ENCODE results near the gene ADGRA1. TPM values are rescaled to one million over a fixed set of nuclear protein-coding genes. Genes with fewer than 3 reads are reported as not detected.
A peak's percentile ranks its signal among the peaks of the same experiment; 100 is the strongest.

The ADGRA1 gene
- total and polyA plus RNA-seq, 7 experiments from 2014 or later: not detected

DNA sequence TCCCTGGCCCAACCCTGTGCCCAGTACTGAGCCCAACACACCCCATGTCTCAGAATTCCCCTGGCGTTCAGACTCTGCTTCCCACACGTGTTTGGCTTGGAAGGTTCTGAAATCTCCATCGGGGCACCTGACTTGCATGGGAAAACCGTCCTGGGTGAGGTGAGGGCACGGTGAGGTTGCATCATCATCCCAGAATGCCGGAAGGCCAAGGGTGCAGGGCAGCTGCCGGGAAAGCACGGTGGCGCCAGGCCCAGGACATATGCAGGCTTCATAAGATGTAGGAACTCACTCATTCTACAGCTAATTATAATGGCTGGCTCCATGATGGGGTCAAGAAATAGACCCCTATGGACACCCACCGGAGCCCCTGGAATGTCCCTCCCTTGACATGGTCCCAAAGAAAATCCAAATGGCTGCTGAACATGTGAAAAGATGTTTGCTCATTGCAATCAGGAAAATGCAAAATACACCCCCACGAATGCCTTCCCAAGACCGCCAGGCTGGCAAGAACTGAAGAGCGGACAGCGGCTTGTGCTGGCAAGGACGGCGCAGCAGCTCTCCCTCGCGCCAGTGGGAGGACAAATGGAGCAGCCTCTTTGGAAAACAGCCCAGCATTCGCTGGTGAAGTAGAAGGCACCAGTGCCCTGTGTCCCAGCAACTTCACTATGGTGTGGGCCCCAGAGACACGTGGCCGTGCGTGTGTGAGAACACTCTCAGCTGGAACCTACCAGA lies 74.6 kb downstream of the ADGRA1 start:
- peak overlapping the region in 3 of 10 donors; percentile 13 to 78 (median 42) for H3K4me3 Mint-ChIP-seq
- ATAC-seq: no peak
- H3K36me3 Mint-ChIP-seq: no peaks in the 10 kb centered on the region
- CTCF ChIA-PET: no interaction called here
- Histone ChIP-seq H3K4me1 (ENCODE audit: control insufficient read depth in 2 of 2, insufficient read depth in 2 of 2, low read length in 2 of 2) (peaks cover 4 to 8% of the 10 kb centered on the region in 2 donors), H3K36me3 (ENCODE audit: control insufficient read depth in 2 of 3, insufficient read depth in 3 of 3, low read length in 3 of 3) (no peaks in the 10 kb centered on the region), H3K4me3 (ENCODE audit: low read length) (no peak overlapping the region), H3K27ac (ENCODE audit: low read depth, low read length) (no peak overlapping the region), H3K9me3 (ENCODE audit: control insufficient read depth in 2 of 3, low read length in 3 of 3) (no peaks in the 10 kb centered on the region), H3K27me3 (ENCODE audit: control insufficient read depth in 2 of 2, insufficient read depth in 2 of 2, low read length in 2 of 2) (no peaks in the 10 kb centered on the region)
- H3K27me3 Mint-ChIP-seq: peaks cover 13 to 20% (median 17%) of the 10 kb centered on the region in 5 donors
- H3K27ac Mint-ChIP-seq: no peak overlapping the region
- H3K9me3 Mint-ChIP-seq: no peaks in the 10 kb centered on the region
- no peaks in the 10 kb centered on the region for H3K4me1 Mint-ChIP-seq
- intact Hi-C loops (cut with micrococcal nuclease): no loop called here
- POLR2A ChIA-PET: no interaction called here
- no peak for DNase-seq

DNA sequence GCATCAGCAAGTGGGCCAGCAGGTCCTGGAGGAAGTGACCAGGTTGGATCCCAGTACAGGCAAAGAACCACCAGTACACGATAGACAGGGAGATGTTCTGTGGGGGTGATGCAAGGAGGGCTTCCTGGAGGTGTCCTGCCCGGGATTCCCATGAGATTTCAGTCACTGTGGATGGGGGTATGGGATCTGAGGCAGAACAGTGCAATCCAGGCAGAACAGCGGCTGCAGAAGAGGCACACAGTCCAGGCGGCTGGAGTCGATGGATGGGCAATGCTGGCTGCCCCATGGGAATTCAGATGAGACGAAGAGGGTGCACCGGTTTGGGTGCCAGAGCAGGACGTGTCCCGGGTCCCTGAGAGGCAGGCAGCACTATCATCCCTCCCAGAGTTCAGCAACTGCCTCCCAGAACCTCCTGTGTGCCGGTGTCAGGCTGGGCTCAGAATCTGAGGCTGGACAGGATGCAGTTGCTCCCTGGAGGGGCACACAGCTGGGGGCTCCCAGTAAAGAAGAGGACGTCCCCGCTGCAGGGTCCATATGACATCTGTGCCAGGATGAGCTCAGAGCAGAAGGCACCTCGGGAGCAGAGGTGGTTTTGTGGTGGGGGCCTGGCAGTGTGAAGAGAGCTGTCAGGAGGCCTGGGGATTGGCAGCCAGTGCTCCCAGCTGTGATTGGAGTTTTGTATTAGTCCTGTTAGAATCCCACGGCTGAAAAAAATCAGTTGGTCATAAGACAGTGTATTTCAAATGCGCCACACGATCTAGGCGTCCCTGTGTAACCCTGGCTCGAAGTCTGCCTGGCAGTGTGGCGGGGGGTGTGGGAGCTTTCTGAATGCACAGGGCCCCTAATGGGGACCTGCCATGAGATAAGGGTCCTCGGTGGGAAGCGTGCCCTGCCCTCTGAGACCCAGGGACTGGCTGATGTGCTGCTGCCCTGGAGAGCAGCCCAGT lies 75.5 kb downstream of the ADGRA1 start:
- no peak for DNase-seq
- ChIA-PET CTCF (no interaction called here), POLR2A (no interaction called here)
- H3K4me1 ChIP-seq (ENCODE audit: control insufficient read depth in 2 of 2, insufficient read depth in 2 of 2, low read length in 2 of 2): peaks cover 4 to 8% of the 10 kb centered on the region in 2 donors
- ATAC-seq: no peak
- Mint-ChIP-seq H3K9me3 (no peaks in the 10 kb centered on the region), H3K27ac (no peak overlapping the region), H3K27me3 (peaks cover 13 to 20% (median 17%) of the 10 kb centered on the region in 5 donors), H3K4me1 (no peaks in the 10 kb centered on the region), H3K36me3 (no peaks in the 10 kb centered on the region), H3K4me3 (no peak overlapping the region)
- H3K9me3 ChIP-seq (ENCODE audit: control insufficient read depth in 2 of 3, low read length in 3 of 3): no peaks in the 10 kb centered on the region
- H3K36me3 ChIP-seq (ENCODE audit: control insufficient read depth in 2 of 3, insufficient read depth in 3 of 3, low read length in 3 of 3): no peaks in the 10 kb centered on the region
- no peak overlapping the region for H3K4me3 ChIP-seq (ENCODE audit: low read length)
- intact Hi-C loops (cut with micrococcal nuclease): no loop called here
- no peaks in the 10 kb centered on the region for H3K27me3 ChIP-seq (ENCODE audit: control insufficient read depth in 2 of 2, insufficient read depth in 2 of 2, low read length in 2 of 2)
- no peak overlapping the region for H3K27ac ChIP-seq (ENCODE audit: low read depth, low read length)

DNA sequence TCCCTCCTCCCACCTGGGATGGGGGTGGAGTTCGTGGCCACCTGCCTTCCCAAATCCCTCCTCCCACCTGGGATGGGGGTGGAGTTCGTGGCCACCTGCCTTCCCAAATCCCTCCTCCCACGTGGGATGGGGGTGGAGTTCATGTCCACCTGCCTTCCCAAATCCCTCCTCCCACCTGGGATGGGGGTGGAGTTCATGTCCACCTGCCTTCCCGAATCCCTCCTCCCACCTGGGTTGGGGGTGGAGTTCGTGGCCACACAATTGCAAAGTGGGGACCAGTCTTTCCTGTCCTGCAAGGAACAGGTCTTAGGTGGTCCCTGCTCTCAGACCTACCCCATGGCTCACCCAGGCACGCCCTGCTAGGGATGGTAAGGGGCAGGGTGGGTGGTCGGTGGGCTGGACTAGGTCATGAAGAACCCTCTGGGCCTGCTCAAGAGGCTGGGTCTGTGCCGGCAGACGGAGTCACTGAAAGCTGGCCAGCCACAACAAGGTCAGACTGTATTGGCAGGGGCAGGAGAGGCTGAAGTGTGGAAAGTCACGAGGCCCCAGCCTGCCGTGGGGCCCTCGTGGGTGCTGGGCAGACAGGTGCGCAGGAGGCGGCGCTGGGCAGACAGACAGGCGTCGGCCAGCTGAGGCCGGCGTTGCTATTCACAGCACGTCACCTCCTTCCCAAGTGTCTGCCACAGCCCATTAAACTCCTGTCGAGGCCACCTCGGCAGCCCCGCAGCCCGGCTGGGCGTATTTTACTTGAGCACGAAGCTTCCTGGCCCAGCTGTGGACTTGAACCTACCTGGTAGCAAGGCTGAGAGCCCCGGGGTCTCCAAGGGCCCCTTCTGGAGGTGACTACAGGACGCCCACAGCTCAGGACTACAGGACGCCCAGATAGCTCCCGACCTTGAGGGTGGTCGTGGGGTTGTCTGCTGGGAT lies 76.4 kb downstream of the ADGRA1 start:
- H3K4me3 Mint-ChIP-seq: no peak overlapping the region
- Histone ChIP-seq H3K27ac (ENCODE audit: low read depth, low read length) (no peak overlapping the region), H3K4me3 (ENCODE audit: low read length) (no peak overlapping the region), H3K4me1 (ENCODE audit: control insufficient read depth in 2 of 2, insufficient read depth in 2 of 2, low read length in 2 of 2) (peaks cover 4 to 8% of the 10 kb centered on the region in 2 donors), H3K36me3 (ENCODE audit: control insufficient read depth in 2 of 3, insufficient read depth in 3 of 3, low read length in 3 of 3) (no peaks in the 10 kb centered on the region), H3K9me3 (ENCODE audit: control insufficient read depth in 2 of 3, low read length in 3 of 3) (no peaks in the 10 kb centered on the region), H3K27me3 (ENCODE audit: control insufficient read depth in 2 of 2, insufficient read depth in 2 of 2, low read length in 2 of 2) (no peaks in the 10 kb centered on the region)
- H3K27me3 Mint-ChIP-seq: peaks cover 13 to 20% (median 17%) of the 10 kb centered on the region in 5 donors
- ATAC-seq: no peak
- ChIA-PET POLR2A (no interaction called here), CTCF (no interaction called here)
- H3K4me1 Mint-ChIP-seq: no peaks in the 10 kb centered on the region
- no peak for DNase-seq
- no peaks in the 10 kb centered on the region for H3K36me3 Mint-ChIP-seq
- no peak overlapping the region for H3K27ac Mint-ChIP-seq
- H3K9me3 Mint-ChIP-seq: no peaks in the 10 kb centered on the region
- intact Hi-C loops (cut with micrococcal nuclease): no loop called here

DNA sequence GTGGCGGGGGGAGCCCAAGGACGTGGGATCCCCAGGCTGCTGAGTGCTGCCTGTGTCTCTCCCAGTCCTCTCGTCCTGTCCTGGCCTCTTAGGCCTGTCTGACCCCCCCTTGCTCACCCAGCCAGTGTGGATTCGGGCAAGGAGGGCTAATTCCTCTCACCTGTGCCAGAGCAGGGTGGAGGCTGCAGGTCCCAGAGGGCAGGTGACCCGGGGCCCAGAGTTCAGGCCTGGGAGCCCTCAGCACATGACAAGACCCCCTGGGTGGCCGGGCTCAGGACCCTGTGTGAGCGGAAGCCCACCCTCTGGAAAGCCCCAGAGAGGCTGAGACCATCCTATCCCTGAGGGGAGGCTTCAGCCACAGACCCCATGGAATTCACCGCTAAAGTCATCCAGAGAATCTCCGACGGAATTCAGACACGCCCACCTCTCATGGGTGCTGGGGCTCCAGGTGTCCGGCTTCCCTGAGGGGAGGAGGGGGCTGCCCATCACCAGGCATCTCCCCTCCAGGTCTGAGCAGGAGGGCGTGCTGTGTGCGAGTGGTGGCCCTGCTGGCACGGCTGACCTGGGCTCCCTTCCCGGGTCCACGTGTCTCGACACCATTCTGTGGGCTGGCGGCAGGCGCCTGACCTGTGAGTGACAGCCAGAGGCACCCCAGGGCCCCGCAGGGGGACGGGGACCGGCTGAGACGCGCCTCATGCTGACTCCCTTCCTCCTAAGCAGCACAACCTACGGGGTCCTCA lies 77.3 kb downstream of the ADGRA1 start:
- intact Hi-C loops (cut with micrococcal nuclease): no loop called here
- H3K4me1 Mint-ChIP-seq: no peaks in the 10 kb centered on the region
- H3K36me3 Mint-ChIP-seq: no peaks in the 10 kb centered on the region
- ChIA-PET POLR2A (no interaction called here), CTCF (no interaction called here)
- Histone ChIP-seq H3K27me3 (ENCODE audit: control insufficient read depth in 2 of 2, insufficient read depth in 2 of 2, low read length in 2 of 2) (no peaks in the 10 kb centered on the region), H3K4me3 (ENCODE audit: low read length) (no peak overlapping the region), H3K4me1 (ENCODE audit: control insufficient read depth in 2 of 2, insufficient read depth in 2 of 2, low read length in 2 of 2) (peaks cover 4 to 8% of the 10 kb centered on the region in 2 donors), H3K36me3 (ENCODE audit: control insufficient read depth in 2 of 3, insufficient read depth in 3 of 3, low read length in 3 of 3) (no peaks in the 10 kb centered on the region), H3K9me3 (ENCODE audit: control insufficient read depth in 2 of 3, low read length in 3 of 3) (no peaks in the 10 kb centered on the region), H3K27ac (ENCODE audit: low read depth, low read length) (no peak overlapping the region)
- no peak overlapping the region for H3K4me3 Mint-ChIP-seq
- ATAC-seq: no peak
- H3K9me3 Mint-ChIP-seq: no peaks in the 10 kb centered on the region
- H3K27me3 Mint-ChIP-seq: peaks cover 13 to 23% (median 17%) of the 10 kb centered on the region in 5 donors
- H3K27ac Mint-ChIP-seq: no peak overlapping the region
- DNase-seq: no peak

DNA sequence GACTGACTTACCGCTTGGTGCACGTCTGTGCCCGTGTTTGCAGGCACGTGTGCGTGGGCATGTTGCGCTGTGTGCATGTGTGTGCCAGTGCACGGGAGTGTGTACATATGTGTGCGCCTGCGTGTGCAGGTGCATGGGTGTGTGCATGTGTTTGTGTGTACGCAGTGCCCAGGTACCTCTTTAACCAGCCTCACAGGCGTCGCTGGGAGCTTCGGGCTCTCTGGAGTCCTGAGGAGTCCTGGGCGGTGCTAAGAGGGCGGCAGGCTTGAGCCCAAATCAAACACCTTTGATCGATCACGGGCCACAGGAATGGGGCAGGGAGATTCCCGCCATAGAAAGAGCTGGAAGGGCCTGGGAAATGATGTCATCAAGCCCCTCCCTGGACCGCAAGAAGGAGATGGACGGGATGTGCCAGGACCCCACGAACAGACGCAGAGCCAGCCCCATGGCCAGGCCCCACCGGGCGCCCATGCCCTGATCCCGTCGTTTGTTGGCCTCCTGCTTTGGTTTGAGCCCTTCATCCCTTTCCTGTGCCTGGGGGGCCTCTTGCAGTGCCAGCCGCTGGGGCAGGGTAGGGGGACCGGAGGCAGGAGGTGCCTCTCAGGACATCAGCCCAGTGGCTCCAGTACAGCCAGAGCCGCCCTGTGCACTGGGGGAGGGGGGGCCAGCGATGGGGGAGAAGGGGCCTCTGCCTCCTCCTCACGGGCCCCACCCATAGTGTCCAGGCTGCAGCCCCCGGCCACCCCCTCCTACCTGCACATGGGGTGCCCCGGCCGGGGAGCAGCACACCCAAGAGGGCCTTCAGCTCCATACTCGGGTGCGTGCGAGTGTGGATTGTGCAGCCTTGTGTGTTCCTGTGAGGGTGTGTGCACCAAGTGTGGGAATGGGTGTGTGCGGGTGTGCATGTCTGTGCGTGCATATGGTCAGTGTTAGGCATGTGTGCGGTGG lies 78.1 kb downstream of the ADGRA1 start:
- intact Hi-C loops (cut with micrococcal nuclease): no loop called here
- no peak overlapping the region for H3K4me3 Mint-ChIP-seq
- peaks cover 13 to 24% (median 17%) of the 10 kb centered on the region in 5 donors for H3K27me3 Mint-ChIP-seq
- H3K27ac ChIP-seq (ENCODE audit: low read depth, low read length): no peak overlapping the region
- no peak overlapping the region for H3K27ac Mint-ChIP-seq
- H3K36me3 Mint-ChIP-seq: no peaks in the 10 kb centered on the region
- no peaks in the 10 kb centered on the region for H3K27me3 ChIP-seq (ENCODE audit: control insufficient read depth in 2 of 2, insufficient read depth in 2 of 2, low read length in 2 of 2)
- no peaks in the 10 kb centered on the region for H3K9me3 Mint-ChIP-seq
- POLR2A ChIA-PET: no interaction called here
- CTCF ChIA-PET: no interaction called here
- H3K4me1 ChIP-seq (ENCODE audit: control insufficient read depth in 2 of 2, insufficient read depth in 2 of 2, low read length in 2 of 2): peaks cover 3% of the 10 kb centered on the region in 2 donors
- H3K4me3 ChIP-seq (ENCODE audit: low read length): no peak overlapping the region
- DNase-seq (no peak), ATAC-seq (no peak)
- no peaks in the 10 kb centered on the region for H3K36me3 ChIP-seq (ENCODE audit: control insufficient read depth in 2 of 3, insufficient read depth in 3 of 3, low read length in 3 of 3)
- no peaks in the 10 kb centered on the region for H3K4me1 Mint-ChIP-seq
- H3K9me3 ChIP-seq (ENCODE audit: control insufficient read depth in 2 of 3, low read length in 3 of 3): no peaks in the 10 kb centered on the region

Data from naive thymus-derived CD4-positive, alpha-beta T cell (primary cell).